Neural progenitor cell (in vitro differentiated cells): ENCODE measurements around the gene AUTS2. TPM values are rescaled to one million over a fixed set of nuclear protein-coding genes. Genes with fewer than 3 reads are reported as not detected.

Experiments used
- DNase-seq: peaks from one replicate; pipeline ENCODE4 v3.0.0-alpha.2; 2016; ENCODE audit warnings: low spot score
- H2AFZ ChIP-seq: fragments of 200-600 bp; sonication (generic); replicated peaks from 2 replicates; pipeline ENCODE4 v1.6.1; 2016; ENCODE audit warnings: antibody characterized with exemption
- H3F3A ChIP-seq: fragments of 200-600 bp; sonication (generic); 2 replicates; pipeline ENCODE4 v1.6.1; 2016; ENCODE audit warnings: antibody characterized with exemption, low read depth
- H3K27ac ChIP-seq: fragments of 200-600 bp; sonication (generic); 2 replicates; pipeline ENCODE4 v1.5.1; 2016; ENCODE audit warnings: mild to moderate bottlenecking
- H3K27me3 ChIP-seq: fragments of 200-600 bp; sonication (generic); 2 replicates; pipeline ENCODE4 v1.6.1; 2016; ENCODE audit warnings: mild to moderate bottlenecking, moderate library complexity
- H3K36me3 ChIP-seq: fragments of 200-600 bp; sonication (generic); 2 replicates; pipeline ENCODE4 v1.5.1; 2016
- H3K4me1 ChIP-seq: fragments of 200-600 bp; sonication (generic); 2 replicates; pipeline ENCODE4 v1.6.1; 2016; ENCODE audit warnings: mixed run types
- H3K4me2 ChIP-seq: fragments of 200-600 bp; sonication (generic); 2 replicates; pipeline ENCODE4 v1.6.1; 2016
- H3K4me3 ChIP-seq: fragments of 200-600 bp; sonication (generic); 2 replicates; pipeline ENCODE4 v1.5.1; 2016
- H3K79me2 ChIP-seq: fragments of 200-600 bp; sonication (generic); 2 replicates; pipeline ENCODE4 v1.6.1; 2016; ENCODE audit warnings: low read depth
- H3K9ac ChIP-seq: fragments of 200-600 bp; sonication (generic); 2 replicates; pipeline ENCODE4 v1.6.1; 2016
- H3K9me3 ChIP-seq: fragments of 200-600 bp; sonication (generic); 2 replicates; pipeline ENCODE4 v1.5.1; 2016; ENCODE audit warnings: low read depth
- H4K20me1 ChIP-seq: fragments of 200-600 bp; sonication (generic); 2 replicates; pipeline ENCODE4 v1.6.1; 2016; ENCODE audit warnings: low read depth
- H3K27ac Mint-ChIP-seq: 3 replicates; pipeline ENCODE4 v1.8.0; 2021; ENCODE audit warnings: mixed read lengths
- H3K27me3 Mint-ChIP-seq: 2 replicates; pipeline ENCODE4 v1.8.0; 2022; ENCODE audit warnings: low read depth, mild to moderate bottlenecking, inconsistent platforms, moderate library complexity, mixed read lengths; ENCODE audit not compliant: insufficient read depth
- H3K36me3 Mint-ChIP-seq: 3 replicates; pipeline ENCODE4 v1.8.0; 2021; ENCODE audit warnings: mixed read lengths
- H3K4me1 Mint-ChIP-seq: 3 replicates; pipeline ENCODE4 v1.8.0; 2021; ENCODE audit warnings: mixed read lengths
- H3K4me3 Mint-ChIP-seq: 3 replicates; pipeline ENCODE4 v1.8.0; 2021; ENCODE audit warnings: mild to moderate bottlenecking, moderate library complexity, mixed read lengths
- H3K9me3 Mint-ChIP-seq: 3 replicates; pipeline ENCODE4 v1.8.0; 2020; ENCODE audit warnings: mixed read lengths
- EZH2 ChIP-seq: fragments of 200-600 bp; sonication (generic); IDR thresholded peaks from 2 replicates; pipeline ENCODE4 v1.6.1; 2017; ENCODE audit warnings: antibody characterized with exemption, mild to moderate bottlenecking, moderate library complexity
- EZH2phosphoT487 ChIP-seq: fragments of 200-600 bp; sonication (generic); IDR thresholded peaks from 2 replicates; pipeline ENCODE4 v1.6.1; 2017; ENCODE audit warnings: antibody characterized with exemption
- total RNA-seq: library from RNA; depleted of rRNA; stranded (reverse); fragments of >200 nt; gene quantifications from 2 replicates; pipeline ENCODE4 v1.2.3, GENCODE V29; 2015; ENCODE audit warnings: low replicate concordance
- TF ChIP-seq, protein P1 (sequence below): fragments of 200-600 bp; sonication (generic); IDR thresholded peaks from 2 replicates; pipeline ENCODE4 v1.5.1; 2017; ENCODE audit warnings: antibody characterized with exemption, mild to moderate bottlenecking

The AUTS2 gene
- total RNA-seq, 1 donor from 2014 or later, result 50.0 TPM

DNA sequence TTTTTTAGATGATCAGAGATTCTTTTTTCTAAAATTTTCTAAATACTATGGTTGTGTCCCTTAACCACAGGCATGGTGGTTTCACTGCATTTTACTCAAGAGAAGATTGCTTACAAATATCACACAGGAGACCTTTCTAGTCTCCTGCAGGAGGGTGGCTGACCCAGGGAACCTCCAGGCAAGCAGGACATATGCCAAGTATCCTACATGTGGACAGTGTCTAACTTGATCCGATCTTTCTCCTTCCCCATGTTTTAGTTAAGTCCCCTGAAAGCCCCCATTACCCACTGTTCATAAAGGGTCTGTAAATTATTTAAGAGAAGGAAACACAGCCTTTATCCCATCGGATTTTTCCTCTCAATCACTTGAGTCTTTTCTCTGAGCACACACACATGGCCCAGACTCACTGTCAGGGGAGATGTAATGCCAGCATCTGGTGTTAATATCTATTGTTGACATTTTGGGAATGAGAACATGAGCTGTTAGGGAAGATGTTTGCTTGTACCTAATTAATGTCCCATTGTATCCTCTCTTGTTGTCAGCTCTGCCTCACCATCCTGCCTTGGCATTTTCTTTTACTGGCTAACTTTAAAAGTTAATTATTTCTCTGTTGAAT lies 755.2 kb downstream of the AUTS2 start:
- Histone ChIP-seq H2AFZ (no peak overlapping the region), H3K4me2 (no peak overlapping the region), H3F3A (peaks cover 46% of the 10 kb centered on the region), H4K20me1 (peaks cover 29% of the 10 kb centered on the region), H3K27ac (no peak overlapping the region), H3K4me3 (no peak overlapping the region), H3K79me2 (no peaks in the 10 kb centered on the region), H3K4me1 (peaks cover 45% of the 10 kb centered on the region), H3K9ac (no peak overlapping the region), H3K27me3 (peaks cover 18% of the 10 kb centered on the region), H3K36me3 (no peaks in the 10 kb centered on the region), H3K9me3 (no peaks in the 10 kb centered on the region)
- H3K4me1 Mint-ChIP-seq, result peaks cover 42% of the 10 kb centered on the region
- peaks cover 4% of the 10 kb centered on the region for H3K27me3 Mint-ChIP-seq
- no peaks in the 10 kb centered on the region for H3K9me3 Mint-ChIP-seq
- peaks cover 6% of the 10 kb centered on the region for H3K36me3 Mint-ChIP-seq
- DNase-seq, result no peak
- H3K4me3 Mint-ChIP-seq, result no peak overlapping the region
- TF ChIP-seq, protein P1, sequence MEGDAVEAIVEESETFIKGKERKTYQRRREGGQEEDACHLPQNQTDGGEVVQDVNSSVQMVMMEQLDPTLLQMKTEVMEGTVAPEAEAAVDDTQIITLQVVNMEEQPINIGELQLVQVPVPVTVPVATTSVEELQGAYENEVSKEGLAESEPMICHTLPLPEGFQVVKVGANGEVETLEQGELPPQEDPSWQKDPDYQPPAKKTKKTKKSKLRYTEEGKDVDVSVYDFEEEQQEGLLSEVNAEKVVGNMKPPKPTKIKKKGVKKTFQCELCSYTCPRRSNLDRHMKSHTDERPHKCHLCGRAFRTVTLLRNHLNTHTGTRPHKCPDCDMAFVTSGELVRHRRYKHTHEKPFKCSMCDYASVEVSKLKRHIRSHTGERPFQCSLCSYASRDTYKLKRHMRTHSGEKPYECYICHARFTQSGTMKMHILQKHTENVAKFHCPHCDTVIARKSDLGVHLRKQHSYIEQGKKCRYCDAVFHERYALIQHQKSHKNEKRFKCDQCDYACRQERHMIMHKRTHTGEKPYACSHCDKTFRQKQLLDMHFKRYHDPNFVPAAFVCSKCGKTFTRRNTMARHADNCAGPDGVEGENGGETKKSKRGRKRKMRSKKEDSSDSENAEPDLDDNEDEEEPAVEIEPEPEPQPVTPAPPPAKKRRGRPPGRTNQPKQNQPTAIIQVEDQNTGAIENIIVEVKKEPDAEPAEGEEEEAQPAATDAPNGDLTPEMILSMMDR, result no peak
- TF ChIP-seq EZH2phosphoT487 (no peak), EZH2 (no peak)
- H3K27ac Mint-ChIP-seq, result no peak overlapping the region

DNA sequence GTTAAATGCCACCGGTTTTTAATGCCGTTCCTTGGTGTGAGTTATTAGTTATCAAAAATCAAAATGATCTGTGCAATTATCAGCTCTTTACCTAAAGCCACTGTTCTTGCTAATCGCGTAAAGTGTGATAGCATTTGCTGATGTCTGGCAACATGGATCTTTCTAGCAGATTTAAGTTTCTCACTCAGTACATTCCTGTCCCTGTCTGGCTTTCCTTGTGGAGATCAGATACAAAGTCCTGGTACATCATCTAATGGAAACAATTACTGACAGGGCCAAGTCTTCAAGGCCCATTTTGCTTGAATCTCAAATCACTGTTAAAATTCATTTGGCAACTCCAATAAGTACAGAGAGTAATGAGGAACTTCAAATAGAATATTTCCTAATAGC lies 755.7 kb downstream of the AUTS2 start:
- Histone ChIP-seq H3K79me2 (no peaks in the 10 kb centered on the region), H3F3A (peaks cover 46% of the 10 kb centered on the region), H2AFZ (no peak overlapping the region), H3K27ac (no peak overlapping the region), H4K20me1 (peaks cover 29% of the 10 kb centered on the region), H3K27me3 (peaks cover 18% of the 10 kb centered on the region), H3K9ac (no peak overlapping the region), H3K4me2 (no peak overlapping the region), H3K4me3 (no peak overlapping the region), H3K4me1 (peaks cover 45% of the 10 kb centered on the region), H3K9me3 (no peaks in the 10 kb centered on the region), H3K36me3 (no peaks in the 10 kb centered on the region)
- H3K27me3 Mint-ChIP-seq, result peaks cover 4% of the 10 kb centered on the region
- H3K4me1 Mint-ChIP-seq, result peaks cover 42% of the 10 kb centered on the region
- H3K4me3 Mint-ChIP-seq, result no peak overlapping the region
- no peak for TF ChIP-seq EZH2
- TF ChIP-seq, protein P1, result no peak
- no peak for TF ChIP-seq EZH2phosphoT487
- no peak overlapping the region for H3K27ac Mint-ChIP-seq
- no peaks in the 10 kb centered on the region for H3K9me3 Mint-ChIP-seq
- DNase-seq, result no peak
- H3K36me3 Mint-ChIP-seq, result peaks cover 6% of the 10 kb centered on the region

- H3K9me3 ChIP-seq, result no peaks in the 10 kb centered on the region
- TF ChIP-seq, protein P1, result no peak
- TF ChIP-seq EZH2phosphoT487 (no peak), EZH2 (no peak)
- DNase-seq, result no peak
- H4K20me1 ChIP-seq, result peaks cover 29% of the 10 kb centered on the region
- peaks cover 6% of the 10 kb centered on the region for H3K27me3 Mint-ChIP-seq
- H3F3A ChIP-seq, result peaks cover 46% of the 10 kb centered on the region
- H2AFZ ChIP-seq, result no peak overlapping the region
- H3K9ac ChIP-seq, result no peak overlapping the region
- H3K4me1 Mint-ChIP-seq, result peaks cover 36% of the 10 kb centered on the region
- H3K79me2 ChIP-seq, result no peaks in the 10 kb centered on the region
- no peaks in the 10 kb centered on the region for H3K36me3 ChIP-seq
- peaks cover 6% of the 10 kb centered on the region for H3K36me3 Mint-ChIP-seq
- peaks cover 18% of the 10 kb centered on the region for H3K27me3 ChIP-seq
- no peak overlapping the region for H3K27ac ChIP-seq
- no peak overlapping the region for H3K27ac Mint-ChIP-seq
- no peaks in the 10 kb centered on the region for H3K9me3 Mint-ChIP-seq
- H3K4me3 Mint-ChIP-seq, result no peak overlapping the region
- H3K4me2 ChIP-seq, result peak overlapping the region; percentile 62
- no peak overlapping the region for H3K4me3 ChIP-seq
- peaks cover 45% of the 10 kb centered on the region for H3K4me1 ChIP-seq
Observed at GRCh38 chr7:70354409-70355169, 756.3 kb downstream of the AUTS2 start.
